Neural cell (in vitro differentiated cells): ENCODE data around the gene ATF1. TPM values are rescaled to one million over a fixed set of nuclear protein-coding genes. Genes with fewer than 3 reads are reported as not detected.

ENCODE experiments used
- H2AFZ ChIP-seq: fragments of 200-600, 300-800 bp; sonication (generic), shearing (Covaris generic); 2 replicates; pipeline ENCODE4 v1.6.0; 2014; ENCODE audit warnings: low read depth, mild to moderate bottlenecking, antibody characterized with exemption, low read length, moderate library complexity
- H3F3A ChIP-seq: fragments of 200-600 bp; shearing (Covaris generic); 2 replicates; pipeline ENCODE4 v1.6.1; 2016; ENCODE audit warnings: mild to moderate bottlenecking, moderate library complexity, mixed read lengths, antibody characterized with exemption, low read length; ENCODE audit not compliant: insufficient read depth, poor library complexity, severe bottlenecking
- H3K27ac ChIP-seq: fragments of 200-600, 300-800 bp; sonication (generic), shearing (Covaris generic); 2 replicates; pipeline ENCODE4 v1.5.1; 2014; ENCODE audit warnings: mild to moderate bottlenecking, low read length, moderate library complexity
- H3K27me3 ChIP-seq: fragments of 300-800, 200-600 bp; sonication (generic), shearing (Covaris generic); 2 replicates; pipeline ENCODE4 v1.6.0; 2014; ENCODE audit warnings: mild to moderate bottlenecking, low read depth, low read length, moderate library complexity; ENCODE audit not compliant: insufficient read depth
- H3K36me3 ChIP-seq: fragments of 300-800, 200-600 bp; sonication (generic), shearing (Covaris generic); 2 replicates; pipeline ENCODE4 v1.5.1; 2014; ENCODE audit warnings: mild to moderate bottlenecking, antibody characterized with exemption, low read length, moderate library complexity; ENCODE audit not compliant: insufficient read depth
- H3K4me2 ChIP-seq: fragments of 300-800, 200-600 bp; sonication (generic), shearing (Covaris generic); 2 replicates; pipeline ENCODE4 v1.6.0; 2014; ENCODE audit warnings: mild to moderate bottlenecking, low read length
- H3K4me3 ChIP-seq: fragments of 300-800, 200-600 bp; sonication (generic), shearing (Covaris generic); 2 replicates; pipeline ENCODE4 v1.5.1; 2014; ENCODE audit warnings: mild to moderate bottlenecking, low read length, moderate library complexity
- H3K79me2 ChIP-seq: fragments of 200-600 bp; shearing (Covaris generic); replicated peaks from 2 replicates; pipeline ENCODE4 v1.6.0; 2014; ENCODE audit warnings: mild to moderate bottlenecking, low read length, moderate library complexity; ENCODE audit not compliant: insufficient read depth
- H3K9ac ChIP-seq: fragments of 300-800, 200-600 bp; sonication (generic), shearing (Covaris generic); 2 replicates; pipeline ENCODE4 v1.6.1; 2016; ENCODE audit warnings: mild to moderate bottlenecking, low read length, mixed read lengths
- H3K9me2 ChIP-seq: fragments of 200-600 bp; shearing (Covaris generic); 2 replicates; pipeline ENCODE4 v1.6.1; 2016; ENCODE audit warnings: mild to moderate bottlenecking, low read length, mixed read lengths; ENCODE audit not compliant: insufficient read depth
- H3K9me3 ChIP-seq: fragments of 200-600, 300-800 bp; sonication (generic), shearing (Covaris generic); 2 replicates; pipeline ENCODE4 v1.6.1; 2016; ENCODE audit warnings: mild to moderate bottlenecking, mixed run types, low read length, moderate library complexity, mixed read lengths
- H4K20me1 ChIP-seq: fragments of 200-600 bp; shearing (Covaris generic); 2 replicates; pipeline ENCODE4 v1.6.1; 2016; ENCODE audit warnings: mild to moderate bottlenecking, mixed run types; ENCODE audit not compliant: insufficient read depth
- EP300 ChIP-seq: fragments of 450-650 bp; conservative IDR thresholded peaks from 2 replicates; pipeline ENCODE4 v1.6.1; 2014; ENCODE audit warnings: antibody characterized with exemption, mild to moderate bottlenecking, moderate library complexity; ENCODE audit not compliant: poor library complexity, severe bottlenecking
- EZH2 ChIP-seq: fragments of 200-600, 300-800 bp; shearing (Covaris generic), sonication (generic); IDR thresholded peaks from 2 replicates; pipeline ENCODE4 v1.6.1; 2014; ENCODE audit warnings: antibody characterized with exemption, low read length, borderline replicate concordance, mild to moderate bottlenecking; ENCODE audit not compliant: insufficient read depth, poor library complexity, severe bottlenecking
- MXI1 ChIP-seq: fragments of 450-650 bp; conservative IDR thresholded peaks from 2 replicates; pipeline ENCODE4 v1.6.1; 2014; ENCODE audit warnings: antibody characterized with exemption, mild to moderate bottlenecking; ENCODE audit not compliant: poor library complexity, severe bottlenecking
- POLR2AphosphoS5 ChIP-seq: IDR thresholded peaks from 2 replicates; pipeline ENCODE4 v1.6.1; 2012
- RAD21 ChIP-seq: fragments of 450-650 bp; conservative IDR thresholded peaks from 2 replicates; pipeline ENCODE4 v1.6.1; 2014; ENCODE audit warnings: antibody characterized with exemption, mild to moderate bottlenecking, moderate library complexity
- SMC3 ChIP-seq: fragments of 450-650 bp; conservative IDR thresholded peaks from 2 replicates; pipeline ENCODE4 v1.6.1; 2014; ENCODE audit warnings: antibody characterized with exemption, mild to moderate bottlenecking, moderate library complexity; ENCODE audit not compliant: poor library complexity
- TAF1 ChIP-seq: IDR thresholded peaks from 2 replicates; pipeline ENCODE4 v1.6.1; 2012; ENCODE audit warnings: low read depth
- polyA plus RNA-seq: library from polyadenylated mRNA; depleted of rRNA; stranded (reverse); fragments of >200 nt; gene quantifications from 2 replicates; pipeline ENCODE4 v1.2.3, GENCODE V29; 2014
- TF ChIP-seq, protein P1 (sequence below): IDR thresholded peaks from 2 replicates; pipeline ENCODE4 v1.6.1; 2012; ENCODE audit warnings: borderline replicate concordance
- TF ChIP-seq, protein P2 (sequence below): fragments of 450-650 bp; IDR thresholded peaks from 2 replicates; pipeline ENCODE4 v1.5.1; 2014; ENCODE audit warnings: antibody characterized with exemption, mild to moderate bottlenecking, moderate library complexity; ENCODE audit not compliant: poor library complexity, severe bottlenecking

ATF1 gene
- polyA plus RNA-seq, 1 donor from 2014 or later: 11.3 TPM

- no peak overlapping the region for H3K4me2 ChIP-seq
- TF ChIP-seq RAD21 (no peak), SMC3 (no peak), EZH2 (no peak)
- TF ChIP-seq, protein P1, sequence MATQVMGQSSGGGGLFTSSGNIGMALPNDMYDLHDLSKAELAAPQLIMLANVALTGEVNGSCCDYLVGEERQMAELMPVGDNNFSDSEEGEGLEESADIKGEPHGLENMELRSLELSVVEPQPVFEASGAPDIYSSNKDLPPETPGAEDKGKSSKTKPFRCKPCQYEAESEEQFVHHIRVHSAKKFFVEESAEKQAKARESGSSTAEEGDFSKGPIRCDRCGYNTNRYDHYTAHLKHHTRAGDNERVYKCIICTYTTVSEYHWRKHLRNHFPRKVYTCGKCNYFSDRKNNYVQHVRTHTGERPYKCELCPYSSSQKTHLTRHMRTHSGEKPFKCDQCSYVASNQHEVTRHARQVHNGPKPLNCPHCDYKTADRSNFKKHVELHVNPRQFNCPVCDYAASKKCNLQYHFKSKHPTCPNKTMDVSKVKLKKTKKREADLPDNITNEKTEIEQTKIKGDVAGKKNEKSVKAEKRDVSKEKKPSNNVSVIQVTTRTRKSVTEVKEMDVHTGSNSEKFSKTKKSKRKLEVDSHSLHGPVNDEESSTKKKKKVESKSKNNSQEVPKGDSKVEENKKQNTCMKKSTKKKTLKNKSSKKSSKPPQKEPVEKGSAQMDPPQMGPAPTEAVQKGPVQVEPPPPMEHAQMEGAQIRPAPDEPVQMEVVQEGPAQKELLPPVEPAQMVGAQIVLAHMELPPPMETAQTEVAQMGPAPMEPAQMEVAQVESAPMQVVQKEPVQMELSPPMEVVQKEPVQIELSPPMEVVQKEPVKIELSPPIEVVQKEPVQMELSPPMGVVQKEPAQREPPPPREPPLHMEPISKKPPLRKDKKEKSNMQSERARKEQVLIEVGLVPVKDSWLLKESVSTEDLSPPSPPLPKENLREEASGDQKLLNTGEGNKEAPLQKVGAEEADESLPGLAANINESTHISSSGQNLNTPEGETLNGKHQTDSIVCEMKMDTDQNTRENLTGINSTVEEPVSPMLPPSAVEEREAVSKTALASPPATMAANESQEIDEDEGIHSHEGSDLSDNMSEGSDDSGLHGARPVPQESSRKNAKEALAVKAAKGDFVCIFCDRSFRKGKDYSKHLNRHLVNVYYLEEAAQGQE: no peak
- H3K27ac ChIP-seq: no peak overlapping the region
- no peaks in the 10 kb centered on the region for H3K36me3 ChIP-seq
- no peak overlapping the region for H3K4me3 ChIP-seq
- H3K79me2 ChIP-seq: peaks cover 17% of the 10 kb centered on the region
- H3K9me2 ChIP-seq: no peaks in the 10 kb centered on the region
- no peaks in the 10 kb centered on the region for H3K27me3 ChIP-seq
- no peaks in the 10 kb centered on the region for H4K20me1 ChIP-seq
- no peaks in the 10 kb centered on the region for H3F3A ChIP-seq
- H2AFZ ChIP-seq: no peak overlapping the region
- no peaks in the 10 kb centered on the region for H3K9me3 ChIP-seq
- H3K9ac ChIP-seq: no peak overlapping the region
Measured at GRCh38 chr12:50771409-50771808, 7.5 kb downstream of the ATF1 start.

DNA sequence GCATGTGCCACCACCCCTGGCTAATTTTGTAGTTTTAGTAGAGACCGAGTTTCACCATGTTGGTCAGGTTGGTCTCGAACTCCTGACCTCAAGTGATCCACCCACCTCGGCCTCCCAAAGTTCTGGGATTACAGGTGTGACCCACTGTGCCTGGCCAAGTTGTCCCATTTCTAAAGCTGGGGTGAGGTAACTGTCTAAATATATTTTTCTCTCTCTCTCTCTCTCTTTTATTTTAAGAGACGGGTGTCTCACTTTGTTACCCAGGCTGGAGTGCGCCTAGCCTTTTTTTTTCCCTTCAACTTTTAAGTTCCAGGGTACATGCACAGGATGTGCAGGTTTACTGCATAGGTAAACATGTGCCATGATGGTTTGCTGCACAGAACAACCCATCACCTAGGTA is 8.6 kb downstream of the ATF1 start:
- Histone ChIP-seq H3K9me2 (no peaks in the 10 kb centered on the region), H3K4me2 (no peak overlapping the region), H2AFZ (no peak overlapping the region), H3K9me3 (no peaks in the 10 kb centered on the region), H3K79me2 (peaks cover 10% of the 10 kb centered on the region), H4K20me1 (no peaks in the 10 kb centered on the region), H3K36me3 (no peaks in the 10 kb centered on the region), H3K9ac (no peak overlapping the region), H3K27me3 (no peaks in the 10 kb centered on the region), H3K27ac (no peak overlapping the region), H3F3A (no peaks in the 10 kb centered on the region), H3K4me3 (no peak overlapping the region)
- TF ChIP-seq EZH2: no peak

GRCh38 chr12:50772877-50773276 is 9.0 kb downstream of the ATF1 start:
- no peak overlapping the region for H3K27ac ChIP-seq
- H3F3A ChIP-seq: no peaks in the 10 kb centered on the region
- H3K4me3 ChIP-seq: no peak overlapping the region
- H2AFZ ChIP-seq: no peak overlapping the region
- no peaks in the 10 kb centered on the region for H4K20me1 ChIP-seq
- no peak overlapping the region for H3K4me2 ChIP-seq
- no peak overlapping the region for H3K9ac ChIP-seq
- H3K27me3 ChIP-seq: no peaks in the 10 kb centered on the region
- H3K9me2 ChIP-seq: no peaks in the 10 kb centered on the region
- TF ChIP-seq, protein P2, sequence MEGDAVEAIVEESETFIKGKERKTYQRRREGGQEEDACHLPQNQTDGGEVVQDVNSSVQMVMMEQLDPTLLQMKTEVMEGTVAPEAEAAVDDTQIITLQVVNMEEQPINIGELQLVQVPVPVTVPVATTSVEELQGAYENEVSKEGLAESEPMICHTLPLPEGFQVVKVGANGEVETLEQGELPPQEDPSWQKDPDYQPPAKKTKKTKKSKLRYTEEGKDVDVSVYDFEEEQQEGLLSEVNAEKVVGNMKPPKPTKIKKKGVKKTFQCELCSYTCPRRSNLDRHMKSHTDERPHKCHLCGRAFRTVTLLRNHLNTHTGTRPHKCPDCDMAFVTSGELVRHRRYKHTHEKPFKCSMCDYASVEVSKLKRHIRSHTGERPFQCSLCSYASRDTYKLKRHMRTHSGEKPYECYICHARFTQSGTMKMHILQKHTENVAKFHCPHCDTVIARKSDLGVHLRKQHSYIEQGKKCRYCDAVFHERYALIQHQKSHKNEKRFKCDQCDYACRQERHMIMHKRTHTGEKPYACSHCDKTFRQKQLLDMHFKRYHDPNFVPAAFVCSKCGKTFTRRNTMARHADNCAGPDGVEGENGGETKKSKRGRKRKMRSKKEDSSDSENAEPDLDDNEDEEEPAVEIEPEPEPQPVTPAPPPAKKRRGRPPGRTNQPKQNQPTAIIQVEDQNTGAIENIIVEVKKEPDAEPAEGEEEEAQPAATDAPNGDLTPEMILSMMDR: no peak
- TF ChIP-seq MXI1: no peak
- no peak for TF ChIP-seq EP300
- no peak for TF ChIP-seq RAD21
- TF ChIP-seq, protein P1: no peak
- no peak for TF ChIP-seq EZH2
- no peak for TF ChIP-seq TAF1
- TF ChIP-seq POLR2AphosphoS5: no peak
- no peaks in the 10 kb centered on the region for H3K36me3 ChIP-seq
- H3K79me2 ChIP-seq: peaks cover 9% of the 10 kb centered on the region
- H3K9me3 ChIP-seq: no peaks in the 10 kb centered on the region
